Gastroesophageal sphincter (tissue), 3 donors: ENCODE measurements around the gene FAM24B.

Experiments used
- POLR2A ChIP-seq, 2 donors: fragments of 450-650 bp; IDR thresholded peaks; one replicate each; pipeline ENCODE4 v1.6.1; 2017; ENCODE audit warnings: antibody characterized with exemption in 2 of 2, mild to moderate bottlenecking in 2 of 2, moderate library complexity in 1 of 2
- TF ChIP-seq, protein P1 (sequence below), 4 experiments: fragments of 200-600 bp in 2 of 4; fragments of 450-650 bp in 2 of 4; sonication (generic) in 1 of 4; IDR thresholded peaks; one replicate each; pipeline ENCODE4 v1.5.1; 2017 to 2019; ENCODE audit warnings: antibody characterized with exemption in 4 of 4, mild to moderate bottlenecking in 2 of 4, moderate library complexity in 2 of 4

DNA sequence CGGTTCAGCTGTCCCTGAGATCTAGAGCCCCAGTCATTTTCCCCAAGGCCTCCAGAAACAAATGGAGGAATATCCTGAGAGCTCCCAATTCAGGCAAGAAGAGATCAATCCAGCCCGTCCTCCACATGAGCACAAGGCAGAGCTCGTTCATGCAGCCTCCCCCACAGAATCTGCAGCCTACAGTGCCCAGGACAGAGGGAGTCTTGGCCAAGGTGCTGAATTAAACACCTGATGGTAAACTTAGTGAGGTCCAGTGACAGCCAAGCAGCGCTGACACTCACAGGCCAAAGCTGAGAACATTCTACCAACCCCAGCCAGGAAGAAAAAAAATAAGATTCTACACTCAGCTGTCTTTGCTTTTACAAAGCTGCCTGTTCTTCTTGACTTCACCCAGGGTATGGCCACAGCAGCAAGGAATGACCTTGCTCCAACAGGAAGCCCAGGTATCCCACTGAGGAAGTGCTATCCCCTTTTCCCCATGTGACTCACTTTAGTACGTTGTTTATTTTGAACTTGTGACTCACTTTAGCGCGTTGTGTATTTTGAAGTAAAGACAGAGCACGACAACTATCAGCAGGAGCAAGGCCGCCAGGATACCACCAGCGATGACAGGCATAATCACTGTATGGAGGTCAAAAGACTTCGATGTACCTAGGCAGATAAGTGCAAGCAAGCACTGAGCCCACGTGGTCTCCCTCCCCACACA is 29.3 kb downstream of the FAM24B start:
- TF ChIP-seq, protein P1, sequence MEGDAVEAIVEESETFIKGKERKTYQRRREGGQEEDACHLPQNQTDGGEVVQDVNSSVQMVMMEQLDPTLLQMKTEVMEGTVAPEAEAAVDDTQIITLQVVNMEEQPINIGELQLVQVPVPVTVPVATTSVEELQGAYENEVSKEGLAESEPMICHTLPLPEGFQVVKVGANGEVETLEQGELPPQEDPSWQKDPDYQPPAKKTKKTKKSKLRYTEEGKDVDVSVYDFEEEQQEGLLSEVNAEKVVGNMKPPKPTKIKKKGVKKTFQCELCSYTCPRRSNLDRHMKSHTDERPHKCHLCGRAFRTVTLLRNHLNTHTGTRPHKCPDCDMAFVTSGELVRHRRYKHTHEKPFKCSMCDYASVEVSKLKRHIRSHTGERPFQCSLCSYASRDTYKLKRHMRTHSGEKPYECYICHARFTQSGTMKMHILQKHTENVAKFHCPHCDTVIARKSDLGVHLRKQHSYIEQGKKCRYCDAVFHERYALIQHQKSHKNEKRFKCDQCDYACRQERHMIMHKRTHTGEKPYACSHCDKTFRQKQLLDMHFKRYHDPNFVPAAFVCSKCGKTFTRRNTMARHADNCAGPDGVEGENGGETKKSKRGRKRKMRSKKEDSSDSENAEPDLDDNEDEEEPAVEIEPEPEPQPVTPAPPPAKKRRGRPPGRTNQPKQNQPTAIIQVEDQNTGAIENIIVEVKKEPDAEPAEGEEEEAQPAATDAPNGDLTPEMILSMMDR (IDR thresholded peaks at IDR 0.05), result no peak
- no peak for TF ChIP-seq POLR2A (IDR thresholded peaks at IDR 0.05)
